H1 (cell line): ENCODE results near the gene UBE2L6.

ENCODE experiments used
- POLR2A ChIP-seq, 2 experiments: IDR thresholded peaks; 1 replicate in 1 of 2; 2 replicates in 1 of 2; pipeline ENCODE4 v1.6.1; 2011; ENCODE audit warnings: low read depth in 2 of 2, low read length in 2 of 2, mild to moderate bottlenecking in 2 of 2; ENCODE audit errors: control extremely low read depth in 1 of 2
- POLR2AphosphoS5 ChIP-seq: IDR thresholded peaks from 2 replicates; pipeline ENCODE4 v1.6.1; 2011; ENCODE audit warnings: low read depth, low read length
- RBBP5 ChIP-seq: IDR thresholded peaks from 2 replicates; pipeline ENCODE4 v1.7.1; 2012; ENCODE audit warnings: low read depth, mild to moderate bottlenecking, inconsistent platforms, low read length, moderate library complexity, borderline replicate concordance
- SP4 ChIP-seq: IDR thresholded peaks from 2 replicates; pipeline ENCODE4 v1.6.1; 2012; ENCODE audit warnings: low read length, inconsistent platforms
- TF ChIP-seq, protein P1 (sequence below), 3 experiments: IDR thresholded peaks; 1 replicate in 2 of 3; 2 replicates in 1 of 3; pipeline versions ENCODE4 v1.5.1 to v1.6.1; 2011; ENCODE audit warnings: low read length in 3 of 3, mild to moderate bottlenecking in 3 of 3, inconsistent platforms in 2 of 3, low read depth in 1 of 3, moderate library complexity in 1 of 3; ENCODE audit not compliant: insufficient read depth in 1 of 3; ENCODE audit errors: control extremely low read depth in 1 of 3
- TF ChIP-seq, protein P2 (sequence below): IDR thresholded peaks from 2 replicates; pipeline ENCODE4 v1.6.1; 2011; ENCODE audit warnings: low read depth, mild to moderate bottlenecking, low read length; ENCODE audit not compliant: insufficient read depth

DNA sequence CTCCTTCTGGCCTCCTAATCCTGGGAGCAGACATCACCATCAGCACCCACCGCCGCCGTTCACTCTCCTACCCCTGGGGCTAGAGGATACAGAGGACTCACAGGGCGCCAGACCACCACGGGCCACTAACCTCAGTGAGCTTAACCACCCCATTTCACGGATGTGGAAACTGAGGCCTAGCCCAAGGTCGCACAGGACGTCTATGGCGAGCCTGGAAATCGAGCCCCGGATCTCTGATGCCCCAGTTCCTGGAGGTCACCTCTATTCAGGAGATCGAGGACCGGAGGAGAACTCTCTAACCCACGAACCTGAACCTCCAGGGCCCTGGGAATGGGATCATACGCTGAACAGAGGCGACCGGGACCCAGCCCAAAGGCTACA is 37.3 kb downstream of the UBE2L6 start:
- TF ChIP-seq, protein P1, sequence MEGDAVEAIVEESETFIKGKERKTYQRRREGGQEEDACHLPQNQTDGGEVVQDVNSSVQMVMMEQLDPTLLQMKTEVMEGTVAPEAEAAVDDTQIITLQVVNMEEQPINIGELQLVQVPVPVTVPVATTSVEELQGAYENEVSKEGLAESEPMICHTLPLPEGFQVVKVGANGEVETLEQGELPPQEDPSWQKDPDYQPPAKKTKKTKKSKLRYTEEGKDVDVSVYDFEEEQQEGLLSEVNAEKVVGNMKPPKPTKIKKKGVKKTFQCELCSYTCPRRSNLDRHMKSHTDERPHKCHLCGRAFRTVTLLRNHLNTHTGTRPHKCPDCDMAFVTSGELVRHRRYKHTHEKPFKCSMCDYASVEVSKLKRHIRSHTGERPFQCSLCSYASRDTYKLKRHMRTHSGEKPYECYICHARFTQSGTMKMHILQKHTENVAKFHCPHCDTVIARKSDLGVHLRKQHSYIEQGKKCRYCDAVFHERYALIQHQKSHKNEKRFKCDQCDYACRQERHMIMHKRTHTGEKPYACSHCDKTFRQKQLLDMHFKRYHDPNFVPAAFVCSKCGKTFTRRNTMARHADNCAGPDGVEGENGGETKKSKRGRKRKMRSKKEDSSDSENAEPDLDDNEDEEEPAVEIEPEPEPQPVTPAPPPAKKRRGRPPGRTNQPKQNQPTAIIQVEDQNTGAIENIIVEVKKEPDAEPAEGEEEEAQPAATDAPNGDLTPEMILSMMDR (IDR thresholded peaks at IDR 0.05; ENCODE audit: control extremely low read depth in 1 of 3, insufficient read depth in 1 of 3, low read depth in 1 of 3, low read length in 3 of 3) = no peak
- no peak for TF ChIP-seq SP4
- TF ChIP-seq POLR2AphosphoS5 = no peak
- TF ChIP-seq, protein P2, sequence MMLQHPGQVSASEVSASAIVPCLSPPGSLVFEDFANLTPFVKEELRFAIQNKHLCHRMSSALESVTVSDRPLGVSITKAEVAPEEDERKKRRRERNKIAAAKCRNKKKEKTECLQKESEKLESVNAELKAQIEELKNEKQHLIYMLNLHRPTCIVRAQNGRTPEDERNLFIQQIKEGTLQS = no peak
- TF ChIP-seq POLR2A (IDR thresholded peaks at IDR 0.05; ENCODE audit: control extremely low read depth in 1 of 2, low read depth in 2 of 2, low read length in 2 of 2) = no peak
- TF ChIP-seq RBBP5 = 0 out of 2 replicates have a peak, but pooled peaks have one; percentile 20
